Suppressor macrophage treated with lipopolysaccharide for 1 hour (primary cell): ENCODE results near the gene PAPOLA.

Experiments
- DNase-seq, 3 donors: peaks; one replicate each; pipeline ENCODE4 v3.0.0-alpha.2; 2020 to 2022

The PAPOLA gene

DNA sequence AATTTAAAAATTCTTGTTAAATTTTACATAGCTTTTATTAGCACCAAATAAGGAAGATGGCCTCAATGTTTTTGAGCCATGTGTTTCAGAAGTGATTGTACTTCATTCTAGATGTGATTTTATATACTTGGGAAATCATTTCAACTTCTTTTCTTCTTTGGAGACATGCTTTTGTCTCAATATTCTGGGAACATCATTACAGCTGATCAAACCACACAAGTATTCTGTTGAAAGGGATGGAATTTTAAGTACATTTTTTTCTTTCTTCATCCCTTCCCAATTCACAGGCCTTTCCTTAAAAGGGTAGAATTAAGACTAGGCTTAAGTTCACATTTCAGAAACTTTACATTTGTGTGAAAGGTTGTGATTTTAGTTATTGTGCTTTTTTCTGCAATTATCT, 66.4 kb downstream of the PAPOLA start:
- no peak for DNase-seq

GRCh38 chr14:96571311-96571710, 69.1 kb downstream of the PAPOLA start:
- DNase-seq = no peak

DNA sequence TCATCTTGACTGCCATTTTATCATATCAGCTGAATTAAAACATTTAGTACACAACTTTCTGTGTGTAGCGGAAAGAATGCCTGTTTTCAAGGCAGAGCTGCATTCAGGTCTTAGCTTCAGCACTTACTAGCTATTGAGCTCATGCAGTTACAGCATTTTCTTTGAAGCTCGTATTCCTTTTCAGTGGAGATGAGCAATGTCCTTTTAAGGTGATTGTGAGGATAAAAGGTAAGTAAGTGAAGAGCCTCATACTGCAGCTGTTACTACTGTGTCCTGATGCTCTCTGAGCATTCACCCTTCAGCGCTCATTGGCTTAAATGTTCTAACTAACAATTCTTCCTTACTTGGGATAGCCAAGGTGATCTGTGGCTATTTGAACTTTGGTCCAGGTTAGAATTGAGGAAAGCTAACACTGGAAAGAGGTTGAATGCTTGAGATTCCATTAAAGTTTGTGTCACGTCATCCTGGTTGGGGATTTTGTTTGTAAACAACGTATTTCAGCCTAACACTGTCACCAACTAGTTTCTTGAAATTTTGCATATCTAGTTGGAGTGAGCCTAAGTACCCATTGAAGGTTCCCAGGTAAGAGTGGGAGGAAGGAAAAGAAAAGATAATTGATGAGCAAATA, 71.4 kb downstream of the PAPOLA start:
- DNase-seq = no peak

GRCh38 chr14:96574171-96574632, 72.0 kb downstream of the PAPOLA start:
- DNase-seq = no peak

- DNase-seq = no peak
These were observed 72.8 kb downstream of the PAPOLA start for GRCh38 chr14:96574633-96575632.

GRCh38 chr14:96576359-96576758, 74.2 kb downstream of the PAPOLA start:
- no peak for DNase-seq

- no peak for DNase-seq
These were observed 74.8 kb downstream of the PAPOLA start for GRCh38 chr14:96576937-96577336.

- no peak for DNase-seq
These were observed 76.4 kb downstream of the PAPOLA start for GRCh38 chr14:96578619-96579018.

GRCh38 chr14:96579358-96579757, 77.2 kb downstream of the PAPOLA start:
- no peak for DNase-seq

GRCh38 chr14:96579855-96580254, 77.7 kb downstream of the PAPOLA start:
- DNase-seq = no peak

DNA sequence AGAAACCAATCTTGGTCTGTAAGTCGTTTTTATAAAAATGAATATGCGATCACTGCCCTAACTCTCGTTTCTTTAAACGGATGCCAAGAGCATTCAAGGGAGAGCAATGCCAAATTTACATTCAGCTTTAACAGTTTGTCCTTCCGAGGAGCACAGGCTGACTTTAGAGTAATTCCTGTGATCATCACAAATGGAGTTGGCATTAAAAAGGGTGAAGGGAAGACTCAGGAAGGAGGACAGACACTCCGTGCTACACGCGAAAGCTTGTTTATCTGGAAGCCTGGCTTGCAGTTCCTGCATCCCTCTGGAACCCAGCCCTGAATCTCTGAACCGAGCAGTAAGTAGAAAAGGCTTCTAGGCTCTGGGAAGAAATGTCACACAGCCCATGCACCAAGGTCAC, 78.4 kb downstream of the PAPOLA start:
- DNase-seq = no peak

- DNase-seq = no peak
These were observed 78.8 kb downstream of the PAPOLA start for GRCh38 chr14:96581026-96581425.

- DNase-seq = no peak
These were observed 79.7 kb downstream of the PAPOLA start for GRCh38 chr14:96581902-96582301.

GRCh38 chr14:96582411-96582961, 80.3 kb downstream of the PAPOLA start:
- DNase-seq = no peak

GRCh38 chr14:96582995-96583394, 80.8 kb downstream of the PAPOLA start:
- DNase-seq = no peak

DNA sequence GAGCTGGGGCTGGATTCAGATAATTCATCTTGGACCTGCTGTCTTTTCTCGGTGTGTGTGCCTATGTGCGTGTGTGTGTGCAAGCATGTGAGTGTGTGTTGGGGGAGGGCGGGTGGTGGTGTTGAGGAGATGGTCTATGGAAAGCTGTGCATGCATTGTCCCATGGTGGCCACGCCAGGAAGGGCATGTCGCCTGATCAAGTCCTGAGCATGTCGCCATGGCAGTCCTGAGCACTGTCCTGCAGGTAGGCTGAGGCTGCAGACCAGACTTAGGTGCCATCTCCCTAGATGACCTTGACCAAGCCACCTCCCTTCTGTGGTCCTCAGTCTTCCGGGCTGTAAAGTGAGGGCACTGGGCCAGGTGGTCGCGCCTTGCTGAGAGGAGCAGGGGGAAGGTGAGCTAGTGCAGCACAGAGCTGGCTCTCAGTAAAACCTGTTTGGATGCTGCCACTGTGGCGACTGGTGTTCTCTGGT, 81.4 kb downstream of the PAPOLA start:
- DNase-seq = no peak

GRCh38 chr14:96584199-96584906, 82.2 kb downstream of the PAPOLA start:
- DNase-seq = peak in 2 of 3 donors; percentile 22 to 37

DNA sequence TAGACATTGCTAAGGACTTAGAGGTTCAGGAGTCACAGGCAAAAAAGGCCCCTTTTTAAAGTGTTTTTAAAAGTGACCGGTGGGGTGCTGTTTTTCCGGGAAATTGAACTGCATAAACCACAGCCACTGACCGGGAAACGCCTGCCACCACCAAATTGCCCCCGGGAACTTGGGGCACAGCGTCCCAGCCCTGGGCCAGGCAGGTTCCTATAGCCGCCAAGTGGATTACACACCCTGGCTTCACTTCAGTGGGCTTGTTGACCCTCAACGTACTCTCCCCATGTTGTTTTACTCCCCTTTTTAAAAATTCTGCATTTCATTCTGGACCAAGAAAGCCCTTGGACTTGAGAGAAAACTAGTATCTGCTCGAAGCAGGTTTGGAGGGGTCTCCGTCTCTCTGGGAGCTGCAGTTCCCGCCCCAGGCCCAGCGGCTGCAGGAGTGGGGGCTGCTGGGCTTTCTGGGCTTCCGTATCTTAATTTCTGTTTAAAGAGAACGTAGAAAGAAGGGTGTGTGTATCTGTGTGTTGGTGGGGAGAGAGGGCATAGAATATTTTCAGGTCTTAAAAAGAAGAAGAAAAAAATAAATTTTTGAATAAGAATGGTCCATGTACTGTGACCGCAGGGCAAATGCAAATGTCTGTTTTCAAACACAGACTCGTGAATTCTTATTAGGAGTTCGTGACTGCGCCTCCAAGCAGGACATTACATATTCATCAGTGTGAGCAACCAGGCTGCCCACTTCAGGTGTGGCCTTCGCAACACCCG, 82.9 kb downstream of the PAPOLA start:
- no peak for DNase-seq

GRCh38 chr14:96585672-96586013, 83.5 kb downstream of the PAPOLA start:
- no peak for DNase-seq

- DNase-seq = no peak
These were observed 83.9 kb downstream of the PAPOLA start for GRCh38 chr14:96586056-96586455.

- DNase-seq = no peak
These were observed 85.0 kb downstream of the PAPOLA start for GRCh38 chr14:96586921-96587822.
